Neural progenitor cell (in vitro differentiated cells): ENCODE results near the gene TUBA3E.
"Not testable (repeated sequence)": the region's sequence is repeated elsewhere in the genome, so short reads cannot be mapped to it uniquely, and the experiment has no call there.

Source experiments
- EZH2 ChIP-seq: fragments of 200-600 bp; sonication (generic); IDR thresholded peaks from 2 replicates; pipeline ENCODE4 v1.6.1; 2017; ENCODE audit warnings: antibody characterized with exemption, mild to moderate bottlenecking, moderate library complexity
- TF ChIP-seq, protein P1 (sequence below): fragments of 200-600 bp; sonication (generic); IDR thresholded peaks from 2 replicates; pipeline ENCODE4 v1.5.1; 2017; ENCODE audit warnings: antibody characterized with exemption, mild to moderate bottlenecking

DNA sequence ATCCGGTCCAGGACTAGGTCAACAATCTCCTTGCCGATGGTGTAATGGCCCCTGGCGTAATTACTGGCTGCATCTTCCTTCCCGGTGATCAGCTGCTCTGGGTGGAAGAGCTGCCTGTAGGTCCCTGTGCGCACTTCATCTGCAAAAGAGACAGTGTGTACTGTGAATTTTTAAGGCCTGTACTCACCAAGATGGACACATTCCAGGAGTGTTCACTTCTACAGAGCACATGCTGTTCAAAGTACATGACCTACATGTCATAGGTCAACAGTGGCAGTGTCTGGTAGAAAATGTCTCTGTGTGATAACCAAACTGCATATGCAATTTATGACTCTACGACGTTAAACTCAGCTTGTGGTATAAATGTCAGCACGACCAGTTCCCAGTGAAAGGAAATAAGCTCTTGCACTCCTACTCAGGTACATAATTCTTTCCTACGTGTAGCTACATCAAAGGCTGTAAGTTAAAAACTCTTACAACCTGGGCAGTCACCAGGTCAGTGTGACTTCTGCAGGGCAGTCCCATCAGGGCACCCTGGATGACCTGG lies 3.1 kb downstream of the TUBA3E start:
- TF ChIP-seq, protein P1, sequence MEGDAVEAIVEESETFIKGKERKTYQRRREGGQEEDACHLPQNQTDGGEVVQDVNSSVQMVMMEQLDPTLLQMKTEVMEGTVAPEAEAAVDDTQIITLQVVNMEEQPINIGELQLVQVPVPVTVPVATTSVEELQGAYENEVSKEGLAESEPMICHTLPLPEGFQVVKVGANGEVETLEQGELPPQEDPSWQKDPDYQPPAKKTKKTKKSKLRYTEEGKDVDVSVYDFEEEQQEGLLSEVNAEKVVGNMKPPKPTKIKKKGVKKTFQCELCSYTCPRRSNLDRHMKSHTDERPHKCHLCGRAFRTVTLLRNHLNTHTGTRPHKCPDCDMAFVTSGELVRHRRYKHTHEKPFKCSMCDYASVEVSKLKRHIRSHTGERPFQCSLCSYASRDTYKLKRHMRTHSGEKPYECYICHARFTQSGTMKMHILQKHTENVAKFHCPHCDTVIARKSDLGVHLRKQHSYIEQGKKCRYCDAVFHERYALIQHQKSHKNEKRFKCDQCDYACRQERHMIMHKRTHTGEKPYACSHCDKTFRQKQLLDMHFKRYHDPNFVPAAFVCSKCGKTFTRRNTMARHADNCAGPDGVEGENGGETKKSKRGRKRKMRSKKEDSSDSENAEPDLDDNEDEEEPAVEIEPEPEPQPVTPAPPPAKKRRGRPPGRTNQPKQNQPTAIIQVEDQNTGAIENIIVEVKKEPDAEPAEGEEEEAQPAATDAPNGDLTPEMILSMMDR: not testable (repeated sequence)
- TF ChIP-seq EZH2: not testable (repeated sequence)
